Ammon's horn (tissue), 1 donor: Measurements from ENCODE around the gene RNF208.
"Not testable (repeated sequence)": the region's sequence is repeated elsewhere in the genome, so short reads cannot be mapped to it uniquely, and the experiment has no call there.

Experiments
- DNase-seq: peaks from one replicate; pipeline ENCODE4 v3.0.0-alpha.2; 2016; ENCODE audit warnings: low spot score

The RNF208 gene

DNA sequence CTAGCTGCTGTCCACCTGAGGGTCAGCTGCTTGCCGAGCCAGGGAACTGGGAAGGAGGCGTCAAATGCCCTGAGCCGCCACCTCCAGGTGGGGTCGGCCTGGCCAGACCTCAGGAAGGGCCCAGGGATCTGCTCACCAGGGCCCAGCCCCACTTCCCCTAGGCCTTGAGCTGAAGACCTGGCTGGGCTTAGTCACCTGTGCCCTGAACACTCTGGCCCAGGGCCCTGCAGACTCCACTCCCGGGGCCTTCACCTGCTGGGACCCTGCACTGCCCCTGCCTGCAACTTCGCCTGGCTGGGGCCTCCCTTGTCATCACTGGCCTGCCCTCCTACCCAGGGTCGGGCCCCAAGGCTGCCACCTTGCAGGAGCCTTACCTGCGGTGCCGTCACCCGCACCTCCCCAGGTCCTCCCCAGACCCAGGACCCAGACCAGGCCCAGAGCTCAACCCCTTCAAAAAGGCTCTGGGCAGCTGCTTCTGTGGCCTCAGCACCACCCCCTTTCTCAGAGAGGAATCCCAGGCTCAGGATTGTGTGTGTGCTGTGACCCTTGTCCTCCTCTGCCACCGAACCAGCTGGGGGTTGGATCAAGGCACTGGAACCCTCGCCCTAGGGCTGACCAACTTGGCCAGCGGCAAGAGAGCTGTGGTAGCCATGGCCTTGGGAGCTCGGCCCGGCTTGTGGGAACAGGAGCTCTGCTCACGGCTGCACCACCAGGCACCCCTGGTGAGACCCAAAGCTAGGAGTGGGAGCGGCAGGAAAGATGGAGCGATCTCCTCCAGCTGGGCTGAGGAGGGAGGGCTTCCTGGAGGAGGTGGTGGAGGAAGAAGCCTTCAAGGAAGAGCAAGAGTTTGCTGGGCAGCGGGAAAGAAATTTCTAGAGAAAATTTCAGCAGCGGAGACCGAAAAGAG is 31.9 kb upstream of the RNF208 start:
- no peak for DNase-seq

DNA sequence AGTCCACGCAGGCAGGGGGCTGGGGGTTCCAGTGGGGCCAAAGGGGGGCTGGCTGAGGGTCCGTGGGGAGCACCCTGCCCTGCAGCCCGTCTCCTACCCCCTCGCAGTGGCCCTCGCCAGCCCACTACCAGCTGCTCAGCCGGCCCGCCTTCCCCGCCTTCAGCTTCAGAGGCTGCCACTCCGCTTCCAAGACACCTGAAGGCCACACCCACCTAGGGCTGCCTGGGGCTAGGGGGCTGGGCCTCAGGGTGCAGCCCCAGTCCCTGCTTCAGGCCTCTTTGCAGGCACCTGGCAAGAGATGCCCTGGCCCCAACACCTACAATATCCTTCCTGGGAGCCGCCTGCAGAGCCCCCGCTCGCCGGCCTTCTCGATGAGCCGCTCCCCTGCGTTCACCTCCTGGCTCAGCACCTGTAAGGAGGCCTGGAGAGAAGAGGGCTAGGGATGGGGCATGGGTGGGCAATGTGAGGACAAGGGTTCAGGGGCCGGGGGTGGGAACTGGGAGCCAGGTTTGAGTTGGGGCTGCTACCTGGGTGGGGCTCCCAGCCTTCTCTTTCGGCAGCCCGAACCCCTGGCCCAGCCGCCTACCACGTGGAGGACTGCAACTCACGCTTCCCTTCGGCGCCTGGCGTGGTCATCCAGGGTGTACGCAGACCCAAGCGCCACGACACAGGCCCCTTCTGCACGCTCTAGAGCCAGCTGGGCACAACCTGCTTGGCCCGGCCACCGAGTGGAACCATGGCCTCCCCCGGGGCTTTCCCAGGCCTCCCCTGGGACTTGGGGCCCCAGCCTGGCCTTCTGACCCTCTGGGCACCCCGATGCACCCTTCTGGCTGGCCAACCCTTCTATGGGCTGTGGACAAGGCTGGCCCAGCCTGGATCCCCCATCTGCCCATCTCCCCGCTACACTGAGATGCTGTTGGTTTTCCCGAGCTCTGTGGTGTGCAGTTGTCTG is 30.8 kb upstream of the RNF208 start:
- no peak for DNase-seq

DNA sequence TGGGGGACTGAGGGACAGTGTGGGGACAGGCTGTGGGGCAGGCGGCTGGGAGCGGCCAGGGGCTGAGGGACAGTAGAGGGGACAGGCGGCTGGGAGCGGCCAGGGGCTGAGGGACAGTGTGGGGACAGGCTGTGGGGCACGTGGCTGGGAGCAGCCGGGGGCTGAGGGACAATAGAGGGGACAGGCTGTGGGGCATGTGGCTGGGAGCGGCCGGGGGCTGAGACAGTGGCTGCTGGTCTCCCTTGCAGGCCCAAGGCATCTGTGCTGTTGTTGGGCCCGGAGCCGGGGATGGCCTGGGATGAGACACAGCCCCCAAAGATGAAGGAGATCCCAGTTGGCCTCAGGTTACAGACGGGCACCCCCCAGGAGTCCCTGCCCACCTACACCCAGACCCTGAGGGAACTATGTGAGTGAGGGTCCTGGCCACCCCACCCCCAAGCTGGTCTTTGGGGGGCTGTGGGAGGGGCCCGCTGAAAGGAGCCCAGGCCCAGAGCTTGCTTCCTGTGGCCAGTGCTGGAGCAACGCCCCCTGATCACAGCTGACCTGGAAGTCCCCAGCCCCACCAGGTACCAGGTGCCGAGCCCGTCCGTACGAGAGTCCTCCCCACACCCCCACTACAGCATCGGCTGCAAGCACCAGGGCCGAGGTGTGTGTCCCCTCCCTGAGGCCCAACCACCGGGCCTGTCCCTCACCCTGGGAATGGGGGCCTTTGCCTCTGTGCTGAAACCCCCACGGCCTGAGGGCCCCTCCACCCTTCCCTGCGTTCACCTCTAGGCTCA is 29.6 kb upstream of the RNF208 start:
- DNase-seq, result no peak

DNA sequence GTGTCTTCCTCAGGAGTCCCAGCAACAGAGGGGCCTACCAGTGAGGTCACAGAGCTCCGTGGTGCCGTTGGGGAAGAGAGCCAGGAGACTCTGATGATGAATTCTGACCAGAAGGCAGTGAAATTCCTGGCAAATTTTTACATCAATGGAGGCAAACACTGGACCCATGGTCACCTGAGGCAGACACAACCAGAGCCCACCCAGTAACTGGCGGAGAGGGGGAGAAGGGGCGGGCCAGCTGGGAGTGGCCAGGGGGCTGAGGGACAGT is 29.1 kb upstream of the RNF208 start, which contains the start of gene STPG3:
STPG3 (plus strand) TSS at position 93 of the 268 bp plus-strand sequence; CDS start at position 94, 1 bp downstream.
- DNase-seq, result no peak

DNA sequence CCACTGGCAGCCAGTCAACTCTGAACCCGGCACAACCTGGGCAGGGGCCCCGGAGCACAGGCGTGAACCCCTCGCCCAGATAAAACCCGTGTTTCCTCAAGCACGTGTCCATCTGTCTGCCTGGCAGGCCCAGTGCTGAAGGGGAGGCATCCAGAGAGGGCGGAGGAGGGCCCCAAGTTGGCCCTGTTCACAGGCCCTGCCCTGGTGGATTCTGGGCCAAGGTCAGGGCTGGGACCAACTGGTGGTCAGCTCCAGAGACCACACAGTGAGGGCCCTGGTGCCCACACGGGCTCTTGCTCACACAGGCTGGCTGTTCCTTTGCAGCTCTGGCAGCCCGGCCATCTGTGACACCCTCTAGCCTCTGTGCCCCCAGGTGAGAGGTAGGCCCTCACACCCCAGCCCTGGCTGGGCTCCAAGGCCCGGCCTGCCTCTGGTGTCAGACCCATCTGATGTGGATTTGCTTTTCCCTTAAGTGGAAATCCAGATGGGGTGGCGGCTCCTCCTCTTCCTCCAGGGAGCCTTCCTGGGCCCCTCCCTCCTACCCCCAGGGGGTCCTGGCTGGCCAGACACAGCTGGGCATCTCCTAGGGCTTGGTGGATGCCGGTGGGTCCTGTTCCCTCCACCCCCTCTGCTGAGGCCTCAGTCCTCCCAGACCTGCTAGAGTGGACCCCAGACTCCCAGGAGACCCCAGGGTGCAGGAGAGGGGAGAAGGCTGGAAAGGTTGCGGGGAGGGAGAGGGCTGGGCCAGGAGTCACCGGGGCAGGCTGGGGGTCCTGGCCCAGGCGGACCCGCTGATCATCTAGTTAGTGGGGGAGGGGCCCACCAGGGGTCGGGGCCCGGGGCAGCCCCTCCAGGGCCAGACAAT is 28.5 kb upstream of the RNF208 start:
- DNase-seq, result no peak

DNA sequence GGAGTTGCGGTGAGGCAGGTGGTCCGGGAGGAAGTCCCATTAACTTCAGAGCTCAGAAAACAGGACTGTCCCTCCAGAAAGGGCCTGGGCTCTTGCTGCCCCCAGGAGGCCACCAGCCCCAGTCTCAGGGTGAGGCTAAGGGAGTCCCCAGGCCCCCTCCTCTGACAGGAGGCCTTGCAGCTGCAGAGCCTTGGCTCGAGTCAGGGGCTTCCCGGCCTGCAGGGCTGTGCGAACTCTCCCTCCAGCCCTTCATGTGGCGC is 25.8 kb upstream of the RNF208 start:
- no peak for DNase-seq

DNA sequence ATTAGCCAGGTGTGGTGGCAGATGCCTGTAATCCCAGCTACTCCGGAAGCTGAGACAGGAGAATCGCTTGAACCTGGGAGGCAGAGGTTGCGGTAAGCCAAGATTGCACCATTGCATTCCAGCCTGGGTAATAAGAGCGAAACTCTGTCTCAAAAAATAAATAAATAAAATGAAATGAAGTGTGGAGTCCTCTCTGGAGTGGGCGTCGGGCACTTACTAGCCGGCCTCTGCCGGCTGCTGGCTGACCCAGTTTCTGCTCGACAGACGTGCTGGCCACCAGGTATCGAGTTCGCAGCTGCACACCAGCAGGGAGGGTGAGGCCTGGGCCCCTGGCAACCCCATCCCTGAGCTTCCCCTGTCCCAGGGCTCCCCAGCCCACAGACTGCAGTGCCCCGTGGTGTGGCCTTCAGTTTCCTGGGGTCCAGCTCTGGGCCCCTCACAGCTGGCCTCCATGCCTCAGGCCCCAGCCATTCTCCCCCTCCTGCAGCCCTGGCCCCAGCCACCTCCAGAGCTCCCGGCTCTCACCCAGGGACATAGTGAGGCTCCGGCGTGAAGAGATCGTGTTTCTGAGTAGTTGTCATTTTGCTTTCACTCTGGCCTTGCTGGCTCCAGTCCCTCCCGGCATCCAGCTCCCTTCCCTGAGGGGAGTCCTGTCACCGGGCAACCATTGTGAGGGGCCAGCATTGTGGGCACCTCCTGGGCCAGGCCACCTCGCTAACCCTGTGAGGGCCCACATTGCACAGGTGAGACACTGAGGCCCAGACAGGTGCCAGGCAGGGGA is 25.3 kb upstream of the RNF208 start:
- no peak for DNase-seq

DNA sequence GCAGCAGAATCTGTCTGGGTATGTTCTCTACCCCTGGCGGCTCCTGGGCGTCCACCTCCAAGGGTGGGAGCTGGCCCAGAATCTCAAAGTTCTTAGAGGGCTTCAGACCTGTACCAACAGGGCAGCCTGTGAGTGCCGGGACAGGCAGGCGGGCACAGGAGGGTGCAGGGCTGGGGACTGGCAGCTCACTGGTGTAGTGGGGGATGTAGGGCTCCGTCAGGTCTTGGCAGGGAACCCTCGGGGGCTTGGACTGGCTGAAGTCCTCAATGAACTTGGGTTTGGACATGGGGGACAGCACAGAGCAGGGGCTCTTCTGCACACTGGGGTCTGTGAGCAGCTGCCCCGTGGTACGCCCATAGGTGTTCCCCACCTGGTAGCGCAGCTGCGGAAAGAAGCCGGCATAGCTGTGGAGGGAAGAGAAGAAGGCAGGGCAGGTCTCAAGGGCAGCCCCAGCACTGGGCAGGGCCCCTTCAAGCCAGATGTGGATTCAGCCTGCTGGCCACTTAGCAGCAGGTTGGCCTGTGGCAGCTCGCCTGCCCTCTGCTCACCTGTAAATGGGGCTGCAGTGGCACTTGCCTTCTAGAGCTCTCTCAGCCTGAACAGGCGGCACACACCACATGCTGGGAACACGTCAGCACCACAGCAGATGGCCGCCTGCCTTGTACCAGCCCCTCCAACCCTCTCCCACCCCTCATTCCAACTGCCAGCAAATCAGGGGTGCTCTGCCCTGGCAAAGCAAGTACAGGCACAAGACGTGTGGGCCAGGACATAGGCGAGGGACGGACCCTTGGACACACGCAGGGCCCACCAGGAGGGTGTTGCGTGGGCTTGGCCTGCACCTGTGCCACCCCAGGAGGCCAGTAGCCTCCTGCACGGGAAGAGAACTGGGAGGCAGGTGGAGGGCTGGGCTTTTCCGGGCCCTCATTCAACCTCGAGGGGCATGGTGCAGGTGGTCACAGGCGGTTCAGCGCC is 23.7 kb upstream of the RNF208 start:
- DNase-seq, result no peak

DNA sequence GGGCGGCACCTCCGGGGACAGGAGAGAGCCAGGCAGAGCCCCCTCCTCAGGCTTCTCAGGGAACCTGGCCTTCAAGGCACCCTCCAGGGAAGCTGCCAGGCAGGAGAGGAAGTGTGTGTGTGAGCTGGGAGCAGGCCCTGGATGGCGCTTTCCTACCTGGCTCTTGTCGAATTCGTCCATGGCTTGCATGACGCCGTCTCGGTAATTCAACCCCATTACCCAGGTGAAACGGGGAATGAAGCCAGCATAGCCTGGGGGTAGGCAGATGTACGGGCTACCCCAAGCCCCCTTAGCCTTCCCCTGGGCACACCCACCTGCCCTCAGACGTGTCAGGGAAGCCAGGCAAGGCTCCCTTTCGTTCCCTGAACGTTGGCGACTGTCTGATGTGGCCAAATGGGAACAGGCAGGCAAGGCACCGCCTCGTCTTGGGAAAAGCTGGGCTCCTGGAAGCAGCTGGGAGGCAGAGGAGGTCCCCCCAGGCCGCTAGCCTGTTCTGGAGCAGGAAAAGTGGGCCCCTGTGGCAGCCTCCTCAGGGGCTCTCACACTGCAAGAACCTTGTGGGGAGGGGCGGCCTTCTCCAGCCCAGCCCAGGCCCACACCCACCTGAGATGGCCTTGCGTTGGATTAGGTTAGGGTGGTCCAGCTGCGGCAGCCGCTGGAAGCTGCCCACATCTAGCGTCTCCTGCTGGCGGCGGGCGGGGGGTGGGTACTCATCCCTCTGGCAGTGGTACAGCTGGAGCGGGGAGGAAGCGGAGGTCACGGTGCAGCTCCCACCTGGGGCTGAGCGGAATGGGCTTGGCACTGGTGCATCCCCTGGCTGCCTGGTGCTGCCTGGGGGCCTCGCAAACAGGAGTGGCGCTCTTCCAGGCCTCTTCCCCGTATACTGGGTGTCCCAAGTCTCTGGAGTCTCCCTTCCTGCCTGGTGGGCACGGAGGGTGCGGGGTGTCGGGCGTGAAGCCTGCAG is 22.7 kb upstream of the RNF208 start:
- no peak for DNase-seq

DNA sequence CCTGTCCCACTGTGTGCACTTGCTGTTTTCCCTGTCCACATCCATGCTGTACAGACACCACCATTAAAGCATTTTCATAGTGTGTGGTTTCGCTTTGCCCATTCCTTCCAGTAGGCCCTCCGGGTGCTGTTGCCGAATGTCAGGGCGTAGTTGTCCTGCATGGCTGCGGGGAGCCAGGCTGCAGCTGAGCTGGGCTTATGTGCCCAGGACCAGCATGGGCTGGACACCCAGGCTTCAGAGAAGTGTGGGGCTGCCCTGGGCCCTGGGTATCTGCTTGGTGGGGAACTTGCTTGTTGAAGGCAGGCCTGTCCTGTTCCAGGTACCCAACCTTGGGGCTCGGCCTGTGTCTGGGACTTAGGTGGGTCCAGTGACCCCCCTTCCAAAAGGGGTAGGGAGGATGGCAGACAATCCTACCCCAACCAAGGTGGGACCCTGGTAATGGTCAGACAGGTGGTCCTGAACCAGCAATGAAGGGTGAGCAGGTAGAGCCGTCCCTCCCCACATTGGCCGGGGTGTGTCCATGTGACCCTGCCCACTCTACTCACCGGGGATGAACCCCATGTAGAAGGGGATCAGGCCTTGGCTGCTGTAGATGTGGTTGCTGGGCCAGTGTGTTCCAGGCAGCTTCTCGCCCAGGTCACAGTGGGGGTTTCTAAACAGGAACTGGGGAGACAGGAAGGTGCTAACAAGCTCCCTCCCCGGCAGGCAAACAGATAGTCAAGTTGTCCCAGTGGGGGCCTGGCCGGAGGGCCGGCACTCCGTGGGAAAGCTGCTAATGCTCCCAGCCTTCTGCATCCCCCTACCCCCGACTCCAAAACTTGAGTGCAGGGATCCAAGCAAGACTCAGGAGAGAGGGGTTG is 21.8 kb upstream of the RNF208 start:
- DNase-seq, result no peak

DNA sequence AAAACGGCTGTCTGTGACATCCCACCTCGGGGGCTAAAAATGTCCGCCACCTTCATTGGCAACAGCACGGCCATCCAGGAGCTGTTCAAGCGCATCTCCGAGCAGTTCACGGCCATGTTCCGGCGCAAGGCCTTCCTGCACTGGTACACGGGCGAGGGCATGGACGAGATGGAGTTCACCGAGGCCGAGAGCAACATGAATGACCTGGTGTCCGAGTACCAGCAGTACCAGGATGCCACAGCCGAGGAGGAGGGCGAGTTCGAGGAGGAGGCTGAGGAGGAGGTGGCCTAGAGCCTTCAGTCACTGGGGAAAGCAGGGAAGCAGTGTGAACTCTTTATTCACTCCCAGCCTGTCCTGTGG is 21.2 kb upstream of the RNF208 start:
- not testable (repeated sequence) for DNase-seq

DNA sequence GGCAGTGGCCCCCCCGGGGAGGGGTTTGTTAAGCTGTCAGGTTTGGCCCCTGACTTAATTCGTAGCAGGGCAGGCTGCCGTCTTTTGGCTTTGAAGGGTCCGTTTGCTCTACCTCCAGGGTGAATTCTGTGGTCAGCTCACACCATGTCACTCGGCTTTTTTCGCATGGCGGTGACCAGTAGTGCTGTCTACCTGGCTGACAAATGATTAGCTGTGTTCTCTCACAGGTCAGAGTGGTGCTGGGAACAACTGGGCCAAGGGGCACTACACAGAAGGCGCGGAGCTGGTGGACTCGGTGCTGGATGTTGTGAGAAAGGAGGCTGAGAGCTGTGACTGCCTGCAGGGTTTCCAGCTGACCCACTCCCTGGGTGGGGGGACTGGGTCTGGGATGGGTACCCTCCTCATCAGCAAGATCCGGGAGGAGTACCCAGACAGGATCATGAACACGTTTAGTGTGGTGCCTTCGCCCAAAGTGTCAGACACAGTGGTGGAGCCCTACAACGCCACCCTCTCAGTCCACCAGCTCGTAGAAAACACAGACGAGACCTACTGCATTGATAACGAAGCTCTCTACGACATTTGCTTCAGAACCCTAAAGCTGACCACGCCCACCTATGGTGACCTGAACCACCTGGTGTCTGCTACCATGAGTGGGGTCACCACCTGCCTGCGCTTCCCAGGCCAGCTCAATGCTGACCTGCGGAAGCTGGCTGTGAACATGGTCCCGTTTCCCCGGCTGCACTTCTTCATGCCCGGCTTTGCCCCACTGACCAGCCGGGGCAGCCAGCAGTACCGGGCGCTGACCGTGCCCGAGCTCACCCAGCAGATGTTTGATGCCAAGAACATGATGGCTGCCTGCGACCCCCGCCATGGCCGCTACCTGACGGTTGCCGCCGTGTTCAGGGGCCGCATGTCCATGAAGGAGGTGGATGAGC is 20.5 kb upstream of the RNF208 start:
- no peak for DNase-seq

DNA sequence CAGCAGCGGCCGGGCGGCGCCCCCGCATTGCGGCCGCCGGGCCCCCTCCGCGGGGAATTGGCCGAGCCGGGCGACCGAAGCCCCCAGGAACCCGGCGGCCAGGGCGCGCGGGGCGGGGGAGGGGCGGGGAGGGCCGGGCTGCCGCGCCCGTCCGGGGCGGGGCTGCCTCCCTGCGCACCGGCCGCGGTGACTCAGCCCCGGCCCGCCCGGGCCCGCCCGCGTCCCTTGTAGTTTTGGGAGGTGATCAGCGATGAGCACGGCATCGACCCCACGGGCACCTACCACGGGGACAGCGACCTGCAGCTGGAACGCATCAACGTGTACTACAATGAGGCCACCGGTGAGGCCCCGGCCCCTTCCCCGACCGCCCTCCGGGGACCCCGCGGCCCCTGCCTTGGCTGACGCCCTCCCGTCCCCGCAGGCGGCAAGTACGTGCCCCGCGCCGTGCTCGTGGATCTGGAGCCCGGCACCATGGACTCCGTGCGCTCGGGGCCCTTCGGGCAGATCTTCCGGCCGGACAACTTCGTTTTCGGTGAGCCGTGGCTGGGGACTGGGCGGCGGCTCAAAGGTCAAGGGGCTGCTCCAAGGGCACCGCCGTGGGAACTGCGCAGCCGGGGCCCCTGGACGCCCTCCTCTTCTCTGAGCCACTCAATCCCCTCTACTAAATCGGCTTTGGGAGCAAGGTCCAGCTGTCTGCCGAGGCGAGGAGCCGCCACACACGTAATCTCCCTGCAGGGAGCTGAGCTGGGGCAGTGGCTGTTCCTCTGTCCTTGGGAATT is 19.6 kb upstream of the RNF208 start:
- DNase-seq, result no peak

DNA sequence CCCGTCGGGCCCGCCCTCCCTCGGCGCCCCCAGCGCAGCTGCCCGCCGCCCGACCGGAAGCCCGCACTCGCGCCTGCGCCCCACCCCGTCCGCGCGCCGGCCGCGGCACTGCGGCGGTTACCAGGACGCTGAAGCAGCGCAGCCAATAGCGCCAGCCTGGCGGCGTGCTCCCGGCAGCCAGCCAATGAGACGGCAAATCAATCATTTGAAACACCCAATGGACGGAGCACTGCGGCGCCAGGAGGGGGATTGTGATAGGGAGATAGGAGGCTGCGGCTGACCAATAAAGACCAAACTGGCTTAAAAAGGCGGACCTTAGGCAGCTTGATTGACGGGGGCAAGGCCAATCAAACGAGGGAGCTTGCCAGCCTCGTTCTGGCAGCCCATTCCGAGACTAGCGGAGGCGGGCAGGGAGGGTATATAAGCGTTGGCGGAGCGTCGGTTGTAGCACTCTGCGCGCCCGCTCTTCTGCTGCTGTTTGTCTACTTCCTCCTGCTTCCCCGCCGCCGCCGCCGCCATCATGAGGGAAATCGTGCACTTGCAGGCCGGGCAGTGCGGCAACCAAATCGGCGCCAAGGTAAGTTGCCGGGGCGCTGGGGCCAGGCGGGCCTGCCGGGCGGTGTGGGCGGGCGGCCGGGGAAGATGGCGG is 18.9 kb upstream of the RNF208 start, which contains the start of gene TUBB4B:
TUBB4B (plus strand) TSS at position 447 of the 649 bp plus-strand sequence; CDS start at position 521, 74 bp downstream.
- DNase-seq, result peak; percentile 100

DNA sequence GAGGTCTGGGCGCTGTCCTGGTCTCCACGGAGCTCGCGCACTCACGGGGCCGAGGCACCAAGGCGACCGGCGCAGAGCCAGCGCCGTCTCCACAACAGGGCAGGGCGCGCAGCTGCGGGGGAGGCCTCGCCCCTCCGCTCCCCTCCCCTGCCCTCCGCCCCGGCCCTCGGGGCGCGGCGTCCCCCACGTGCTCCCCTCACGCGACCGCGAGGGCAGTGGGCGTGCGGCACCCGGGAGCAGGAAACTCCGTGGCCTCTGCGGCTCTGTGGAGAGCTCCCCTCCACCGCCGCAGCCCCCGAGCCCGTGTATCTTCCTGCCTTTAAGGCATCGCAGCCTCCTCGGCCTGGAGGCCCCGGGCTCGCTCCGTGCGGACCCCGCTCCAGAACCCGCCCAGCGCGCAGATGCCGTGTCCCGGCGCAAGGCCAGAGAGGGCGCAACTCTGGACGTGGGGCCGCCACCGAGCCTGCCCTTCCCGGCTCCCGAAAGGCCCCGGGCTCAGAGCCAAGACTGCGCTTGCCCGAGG is 18.3 kb upstream of the RNF208 start:
- peak; percentile 86 for DNase-seq
